GM21515 (cell line): ENCODE data around the gene EPHB1.

Experiments used
- ATAC-seq: cut with Tn5 transposase; IDR thresholded peaks from one replicate; pipeline ENCODE4 v1.9.1; 2021; ENCODE audit not compliant: unreplicated experiment

Gene EPHB1

GRCh38 chr3:135076341-135076740 lies 281.3 kb downstream of the EPHB1 start:
- ATAC-seq: no peak

- ATAC-seq: no peak
These were observed 282.1 kb downstream of the EPHB1 start for GRCh38 chr3:135077186-135077585.

DNA sequence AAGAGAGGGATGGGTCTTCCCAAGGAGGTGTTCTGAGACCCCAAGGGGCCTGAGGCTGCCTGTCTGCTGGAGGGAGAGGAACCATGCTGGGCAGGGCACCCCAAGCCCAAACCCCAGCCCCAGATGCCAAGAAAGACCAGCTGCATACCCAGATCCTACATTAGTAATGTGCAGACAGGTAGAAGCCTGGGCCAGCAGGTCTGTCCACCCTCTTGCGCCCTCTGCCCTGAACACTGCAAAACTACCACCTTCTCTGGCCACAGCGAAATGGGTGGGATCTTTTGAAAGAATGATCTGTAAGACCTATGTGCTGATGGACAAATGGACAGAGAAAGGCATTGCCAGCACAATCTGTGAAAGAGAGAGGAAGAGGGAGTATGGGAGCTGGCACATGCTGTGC lies 283.2 kb downstream of the EPHB1 start:
- no peak for ATAC-seq

DNA sequence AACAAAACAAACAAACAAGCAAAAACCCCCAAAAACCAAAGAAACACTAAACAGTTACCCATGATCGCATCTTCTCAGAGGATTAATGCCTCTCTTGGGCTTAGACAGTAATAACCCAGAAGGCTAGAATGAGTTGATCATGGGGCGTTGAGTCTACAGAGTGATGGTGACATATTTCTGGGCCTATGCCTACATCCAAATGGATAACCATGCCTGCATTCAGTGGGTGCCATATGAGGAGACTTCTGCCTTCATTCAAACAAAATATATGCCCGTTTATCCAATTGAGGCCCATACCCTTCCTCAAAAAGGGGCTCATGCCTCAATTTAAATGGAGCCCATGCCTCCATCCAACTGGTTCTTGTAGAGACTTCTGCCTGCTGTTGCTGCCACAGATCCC lies 284.0 kb downstream of the EPHB1 start:
- no peak for ATAC-seq

DNA sequence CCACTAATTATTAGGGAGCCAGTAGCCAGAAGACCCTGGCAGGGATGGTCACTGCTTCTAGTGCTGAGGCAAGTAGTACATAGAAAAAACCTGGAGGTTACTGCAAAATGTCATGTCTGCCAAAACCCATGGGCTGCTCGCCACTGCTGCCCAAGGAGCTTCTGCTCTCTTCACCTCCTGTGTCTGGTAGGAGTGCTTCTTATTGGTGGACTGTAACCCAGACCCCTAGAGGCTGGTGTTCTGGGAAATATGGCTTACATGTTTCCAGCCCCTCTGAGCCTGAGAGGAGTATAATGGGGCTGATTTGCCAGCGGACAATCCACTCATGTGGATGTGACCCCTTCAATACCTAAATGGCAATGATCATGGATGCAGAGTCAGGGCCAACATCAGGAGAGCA lies 286.4 kb downstream of the EPHB1 start:
- ATAC-seq: no peak

GRCh38 chr3:135081856-135082434 lies 286.9 kb downstream of the EPHB1 start:
- ATAC-seq: no peak

GRCh38 chr3:135082706-135083105 lies 287.6 kb downstream of the EPHB1 start:
- no peak for ATAC-seq

DNA sequence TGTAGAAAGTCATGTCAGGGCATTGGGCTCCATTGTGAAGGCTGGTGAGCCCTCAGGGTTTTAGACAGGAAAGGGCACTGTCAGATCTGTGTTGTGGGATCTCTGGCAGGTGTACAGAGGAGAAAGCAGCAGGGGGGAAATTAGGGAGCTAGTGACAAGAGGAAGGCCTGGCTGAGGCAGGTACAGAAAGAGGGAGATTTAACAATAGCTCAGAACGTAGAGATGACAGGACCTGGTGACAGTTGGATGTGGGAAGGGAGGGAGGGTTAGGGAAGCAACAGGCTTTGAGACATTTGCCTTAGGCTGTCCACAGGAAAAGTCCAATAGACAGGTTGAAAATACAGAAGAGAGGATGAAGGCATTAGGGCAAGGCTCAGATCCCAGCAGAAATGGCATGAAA lies 288.1 kb downstream of the EPHB1 start:
- ATAC-seq: no peak

- ATAC-seq: no peak
These were observed 288.7 kb downstream of the EPHB1 start for GRCh38 chr3:135083756-135084155.

- ATAC-seq: no peak
These were observed 289.3 kb downstream of the EPHB1 start for GRCh38 chr3:135084405-135084804.

- ATAC-seq: no peak
These were observed 289.9 kb downstream of the EPHB1 start for GRCh38 chr3:135084976-135085375.

DNA sequence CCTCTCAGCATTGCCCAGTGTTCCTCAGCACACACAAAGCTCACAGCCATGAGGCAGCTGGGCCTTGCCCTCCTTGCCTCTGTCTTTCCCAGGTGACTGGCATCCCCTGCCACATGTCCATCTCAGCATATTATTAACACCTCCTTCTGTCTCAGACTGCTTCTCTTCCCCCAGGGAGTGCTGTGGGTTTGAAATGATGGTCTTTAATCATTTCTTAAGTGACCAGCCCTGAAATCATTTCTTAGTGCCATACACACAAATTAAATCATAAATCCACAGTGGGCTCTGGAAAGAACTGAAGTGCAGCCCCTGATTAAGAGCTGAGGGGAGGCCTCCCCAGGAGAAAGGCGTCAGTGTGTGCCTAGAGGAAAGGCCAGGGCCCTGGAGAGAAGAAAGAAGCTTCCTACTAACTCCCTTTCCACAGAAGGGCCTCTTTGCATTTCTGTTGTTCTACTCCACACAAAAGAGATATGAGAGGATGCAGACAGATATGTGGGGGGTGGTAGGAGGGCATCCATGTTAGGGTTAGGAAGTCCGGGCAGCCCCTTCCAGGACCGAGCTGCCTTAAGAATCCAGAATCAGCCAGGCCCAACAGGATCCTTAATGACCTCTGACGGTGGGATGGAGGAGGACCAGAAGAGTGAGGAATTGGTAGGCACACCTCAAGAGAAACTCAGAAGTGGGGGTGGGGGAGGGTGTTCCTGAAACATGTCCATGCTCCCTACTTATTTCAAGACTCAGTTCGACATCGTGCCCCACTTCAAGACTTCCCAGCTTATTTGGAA lies 290.8 kb downstream of the EPHB1 start:
- ATAC-seq: no peak

- no peak for ATAC-seq
These were observed 292.7 kb downstream of the EPHB1 start for GRCh38 chr3:135087782-135088181.

- ATAC-seq: no peak
These were observed 294.4 kb downstream of the EPHB1 start for GRCh38 chr3:135089451-135089850.

DNA sequence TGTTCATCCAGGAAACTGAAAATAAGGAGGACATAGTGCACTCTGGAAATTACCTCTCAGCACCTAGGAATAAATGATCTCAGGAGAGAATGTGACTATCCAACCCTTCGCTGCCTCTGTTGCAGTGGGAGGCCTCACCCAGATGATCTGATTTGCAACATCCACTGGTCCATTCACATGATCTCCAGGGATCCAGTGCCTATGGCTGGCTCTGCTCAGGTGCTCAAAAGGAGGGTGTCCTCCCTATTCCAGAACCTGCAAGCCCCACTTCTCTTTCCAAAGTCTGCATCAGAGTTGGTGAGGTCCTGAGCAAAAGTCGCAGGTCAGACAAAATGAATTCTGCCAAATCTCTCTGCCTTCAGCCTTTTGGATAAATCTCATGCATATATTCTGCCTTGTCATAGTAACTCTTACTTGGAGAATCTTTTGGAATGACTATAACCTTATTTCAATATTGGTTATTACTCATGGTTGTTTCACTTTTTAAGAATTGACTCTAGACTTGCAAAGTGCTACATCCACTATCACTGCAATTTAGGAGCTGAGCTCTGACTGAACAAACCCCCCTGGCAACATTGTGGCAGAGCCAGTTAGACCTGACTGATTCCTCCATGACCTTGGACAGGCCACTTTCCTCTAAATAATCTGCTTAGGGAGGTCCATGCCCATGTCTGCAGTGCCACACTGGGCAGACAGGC lies 295.1 kb downstream of the EPHB1 start:
- ATAC-seq: no peak

DNA sequence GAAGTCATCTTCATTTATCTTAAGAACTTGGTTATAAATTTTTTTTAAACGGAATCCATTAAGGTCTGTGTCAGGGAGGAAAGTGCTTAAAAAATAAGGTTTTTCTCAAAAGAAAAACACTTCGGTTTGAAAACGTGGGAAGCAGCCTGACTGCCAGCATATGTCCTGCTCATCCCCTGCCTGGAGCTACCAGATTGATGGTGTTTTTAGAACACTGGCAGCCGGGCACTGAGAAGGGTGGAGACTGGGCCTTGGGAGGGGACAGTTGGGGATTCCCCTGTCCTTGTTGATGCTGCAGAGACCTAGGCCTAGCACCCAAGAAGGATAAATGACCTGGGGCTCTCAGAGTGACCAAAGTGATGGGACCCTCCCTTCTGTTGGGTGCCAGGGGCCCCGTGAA lies 296.9 kb downstream of the EPHB1 start:
- no peak for ATAC-seq

- ATAC-seq: no peak
These were observed 298.1 kb downstream of the EPHB1 start for GRCh38 chr3:135093121-135093520.

DNA sequence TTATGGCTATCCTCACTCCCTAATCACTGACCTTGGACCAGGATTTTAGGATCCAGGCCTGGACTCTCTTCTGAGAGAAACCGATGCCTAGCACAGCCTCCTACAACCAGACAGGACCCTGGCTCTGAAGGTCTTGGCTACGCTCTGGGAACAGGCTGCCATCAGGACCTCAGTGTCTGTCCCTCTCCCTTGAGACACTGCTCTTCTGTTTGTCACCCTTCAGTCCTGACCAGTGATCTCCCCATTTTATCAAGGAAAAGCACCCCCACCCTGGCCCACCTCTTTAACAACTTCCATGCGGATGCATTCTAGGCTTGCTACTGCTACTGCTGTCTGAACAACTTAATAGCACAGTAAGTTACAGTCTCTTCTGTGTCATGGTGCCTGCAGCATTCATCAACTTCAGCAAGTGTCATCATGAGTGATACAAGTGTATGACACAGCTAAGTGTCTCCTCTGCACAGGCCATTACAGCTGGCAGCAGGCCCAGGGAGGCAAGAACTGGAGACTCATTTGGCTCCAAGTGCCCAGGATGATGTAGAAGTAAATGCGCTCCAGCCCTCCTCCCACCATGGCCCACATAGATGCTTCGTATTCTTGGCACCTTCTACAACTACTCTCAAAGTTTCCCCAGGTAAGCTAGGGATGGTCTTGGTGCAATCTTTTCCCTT lies 302.4 kb downstream of the EPHB1 start:
- ATAC-seq: no peak

DNA sequence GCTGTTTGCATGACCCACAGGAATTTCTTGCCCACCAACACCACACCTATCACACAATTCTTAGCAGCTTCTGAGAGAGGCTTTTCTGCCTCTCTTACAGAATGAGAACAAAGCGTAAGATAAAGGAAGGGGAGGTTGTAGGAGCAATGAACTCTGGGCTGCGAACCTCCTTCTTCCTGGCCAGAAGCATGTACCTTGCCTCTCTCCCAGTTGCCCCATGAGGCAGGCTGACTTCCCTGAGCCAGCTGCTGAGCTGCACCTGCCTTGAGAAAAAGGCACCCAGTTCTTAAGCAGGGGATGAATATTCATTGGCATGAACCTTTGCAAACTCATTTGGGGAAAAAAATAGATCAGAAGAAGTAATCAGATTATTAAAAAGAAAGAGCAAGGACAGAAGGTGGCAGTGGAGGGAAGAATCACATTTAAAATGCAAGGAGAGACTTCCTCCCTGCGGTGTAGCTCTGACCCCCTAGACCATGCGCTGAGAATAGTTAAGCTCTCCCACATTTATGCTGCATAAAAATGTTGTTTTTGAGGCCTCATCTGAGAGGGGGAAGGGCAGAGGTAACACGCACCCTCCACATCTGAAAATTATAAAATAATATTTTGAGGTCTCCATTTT lies 304.8 kb downstream of the EPHB1 start:
- no peak for ATAC-seq

- ATAC-seq: no peak
These were observed 305.3 kb downstream of the EPHB1 start for GRCh38 chr3:135100366-135100765.

- no peak for ATAC-seq
These were observed 308.9 kb downstream of the EPHB1 start for GRCh38 chr3:135103917-135104316.
